Suprapubic skin (tissue), 4 donors: ENCODE results near the gene DCTN4. TPM values are rescaled to one million over a fixed set of nuclear protein-coding genes. Genes with fewer than 3 reads are reported as not detected.
"Not testable (repeated sequence)": the region's sequence is repeated elsewhere in the genome, so short reads cannot be mapped to it uniquely, and the experiment has no call there.

Experiments used
- DNase-seq, 2 donors: peaks; one replicate each; pipeline ENCODE4 v3.0.0-alpha.2; 2019; ENCODE audit warnings: low spot score in 2 of 2
- H3K27ac ChIP-seq: fragments of 200-600 bp; sonication (generic); one replicate; pipeline ENCODE4 v1.5.1; 2019
- H3K27me3 ChIP-seq: fragments of 200-600 bp; sonication (generic); one replicate; pipeline ENCODE4 v1.5.1; 2019
- H3K36me3 ChIP-seq: fragments of 200-600 bp; sonication (generic); one replicate; pipeline ENCODE4 v1.5.1; 2019
- H3K4me1 ChIP-seq: fragments of 200-600 bp; sonication (generic); one replicate; pipeline ENCODE4 v1.5.1; 2019
- H3K4me3 ChIP-seq: fragments of 200-600 bp; sonication (generic); one replicate; pipeline ENCODE4 v1.5.1; 2019; ENCODE audit warnings: mild to moderate bottlenecking
- H3K9me3 ChIP-seq: fragments of 200-600 bp; sonication (generic); one replicate; pipeline ENCODE4 v1.5.1; 2019
- CTCF ChIP-seq, 2 donors: fragments of 200-600 bp in 1 of 2; fragments of 450-650 bp in 1 of 2; sonication (generic) in 1 of 2; IDR thresholded peaks; one replicate each; pipeline ENCODE4 v1.5.1; 2016 to 2019; ENCODE audit warnings: antibody characterized with exemption in 2 of 2, mild to moderate bottlenecking in 1 of 2, moderate library complexity in 1 of 2
- EP300 ChIP-seq: sonication (generic); formaldehyde crosslinking; IDR thresholded peaks from one replicate; pipeline ENCODE4 v1.6.1; 2017; ENCODE audit warnings: antibody characterized with exemption
- POLR2A ChIP-seq, 2 donors: fragments of 450-650 bp; IDR thresholded peaks; one replicate each; pipeline ENCODE4 v1.6.1; 2017; ENCODE audit warnings: antibody characterized with exemption in 2 of 2, mild to moderate bottlenecking in 2 of 2, moderate library complexity in 2 of 2
- POLR2AphosphoS5 ChIP-seq, 3 donors: sonication (generic); formaldehyde crosslinking; IDR thresholded peaks; one replicate each; pipeline ENCODE4 v1.6.1; 2017; ENCODE audit warnings: antibody characterized with exemption in 3 of 3
- WGBS: methylation state at CpG from one replicate; pipeline ENCODE4 v1.1.5; 2018; 5-methylcytosine and 5-hydroxymethylcytosine counted together
- total RNA-seq, 4 donors: library from RNA; depleted of rRNA; stranded (reverse); fragments of >200 nt; gene quantifications; one replicate each; pipeline ENCODE4 v1.1.0, GENCODE V29; 2016

DCTN4 gene
- total RNA-seq, result 10 to 100 TPM; 64.8 to 91.6 (median 76.3) TPM

- no peak for TF ChIP-seq CTCF (IDR thresholded peaks at IDR 0.05)
- peak; percentile 40 to 68 (median 58) for TF ChIP-seq POLR2AphosphoS5 (IDR thresholded peaks at IDR 0.05)
- peak; percentile 68 for TF ChIP-seq EP300
- peak in 1 of 2 donors; percentile 31 for TF ChIP-seq POLR2A (IDR thresholded peaks at IDR 0.05)
- H3K4me3 ChIP-seq, result peak within 1 kb of the TSS; percentile 57
- DNase-seq, result peak; percentile 97 to 98
- no peaks in the 10 kb centered on the region for H3K9me3 ChIP-seq
- H3K27ac ChIP-seq, result peak within 1 kb of the TSS; percentile 97
- H3K4me1 ChIP-seq, result peaks cover 30% of the 10 kb centered on the region
- WGBS, result 2% methylated on average over 28 of the region's 51 CpGs
- H3K36me3 ChIP-seq, result peaks cover 24% of the 10 kb centered on the region
- H3K27me3 ChIP-seq, result no peaks in the 10 kb centered on the region
These were observed at the start of gene DCTN4 for GRCh38 chr5:150758531-150759333. TSS of gene DCTN4 (minus strand) at chr5:150759017. CDS start at chr5:150758993, 24 bp downstream.

DNA sequence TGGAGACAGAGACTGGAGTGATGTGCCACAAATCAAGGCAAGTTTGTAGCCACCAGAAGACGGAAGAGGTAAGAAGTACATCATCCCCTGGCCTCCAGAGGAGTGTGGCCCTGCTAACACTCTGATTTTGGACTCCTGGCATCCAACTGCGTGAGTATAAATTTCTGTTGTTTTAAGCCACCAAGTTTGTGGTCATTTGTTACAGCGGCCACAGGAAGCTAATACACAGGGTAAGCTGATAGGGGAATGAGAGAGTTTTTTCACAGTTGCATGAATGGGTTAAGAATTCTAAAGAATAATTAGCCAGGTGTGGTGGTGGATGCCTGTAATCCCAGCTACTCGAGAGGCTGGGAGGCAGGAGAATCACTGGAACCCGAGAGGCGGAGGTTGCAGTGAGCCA is 45.6 kb upstream of the DCTN4 start:
- Histone ChIP-seq H3K27me3 (no peaks in the 10 kb centered on the region), H3K4me1 (peaks cover 12% of the 10 kb centered on the region), H3K27ac (no peak overlapping the region), H3K36me3 (no peaks in the 10 kb centered on the region), H3K9me3 (no peaks in the 10 kb centered on the region), H3K4me3 (no peak overlapping the region)
- DNase-seq, result no peak
- 93% methylated on average over 6 of the region's 6 CpGs for WGBS
- TF ChIP-seq EP300 (no peak), POLR2AphosphoS5 (IDR thresholded peaks at IDR 0.05) (no peak), POLR2A (IDR thresholded peaks at IDR 0.05) (no peak), CTCF (IDR thresholded peaks at IDR 0.05) (no peak)

DNA sequence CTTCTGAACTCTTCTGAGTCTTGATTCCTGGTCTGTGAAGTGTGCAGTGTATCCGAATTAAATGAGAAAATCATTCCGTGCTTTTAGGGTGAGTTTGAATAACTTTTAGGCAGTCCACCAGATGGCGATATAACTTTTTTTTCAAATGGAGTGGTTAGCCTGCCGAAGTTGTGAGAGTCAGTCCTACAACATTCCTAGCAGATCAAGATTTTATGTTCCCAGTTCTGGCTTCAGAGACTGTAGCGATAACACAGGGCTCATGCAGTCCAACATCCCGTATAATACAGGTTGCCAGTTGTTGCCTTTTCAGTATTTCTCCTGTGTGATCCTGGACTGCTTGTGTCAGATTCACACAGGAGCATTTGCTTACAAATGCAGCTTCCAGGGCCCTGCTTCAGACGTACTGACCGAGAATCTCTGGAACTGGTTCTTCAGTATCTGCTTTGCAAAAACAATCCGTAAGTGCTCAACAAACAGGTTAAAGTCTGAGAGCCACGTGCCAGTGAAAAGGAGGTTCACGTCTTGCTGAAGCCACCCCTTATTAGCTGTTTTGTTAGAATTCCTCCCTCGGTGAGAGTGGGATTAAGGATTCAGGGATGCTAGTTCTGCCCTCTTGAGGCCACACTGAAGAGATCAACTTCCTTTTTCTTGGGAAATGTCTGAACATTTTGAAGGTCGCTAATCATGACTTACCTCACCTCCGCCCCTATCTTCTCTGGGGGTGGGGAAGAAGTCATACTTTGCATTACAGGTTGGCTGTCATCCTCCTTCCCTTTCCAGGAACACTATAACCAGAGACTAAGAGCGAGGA is 42.5 kb upstream of the DCTN4 start:
- H3K27me3 ChIP-seq, result no peaks in the 10 kb centered on the region
- no peak for DNase-seq
- peaks cover 3% of the 10 kb centered on the region for H3K36me3 ChIP-seq
- H3K4me1 ChIP-seq, result peaks cover 12% of the 10 kb centered on the region
- no peaks in the 10 kb centered on the region for H3K9me3 ChIP-seq
- TF ChIP-seq EP300 (no peak), POLR2AphosphoS5 (IDR thresholded peaks at IDR 0.05) (no peak), CTCF (IDR thresholded peaks at IDR 0.05) (peak in 1 of 2 donors; percentile 40), POLR2A (IDR thresholded peaks at IDR 0.05) (no peak)
- peak overlapping the region; percentile 41 for H3K4me3 ChIP-seq
- peak overlapping the region; percentile 11 for H3K27ac ChIP-seq
- WGBS, result 6% methylated on average over 9 of the region's 15 CpGs

DNA sequence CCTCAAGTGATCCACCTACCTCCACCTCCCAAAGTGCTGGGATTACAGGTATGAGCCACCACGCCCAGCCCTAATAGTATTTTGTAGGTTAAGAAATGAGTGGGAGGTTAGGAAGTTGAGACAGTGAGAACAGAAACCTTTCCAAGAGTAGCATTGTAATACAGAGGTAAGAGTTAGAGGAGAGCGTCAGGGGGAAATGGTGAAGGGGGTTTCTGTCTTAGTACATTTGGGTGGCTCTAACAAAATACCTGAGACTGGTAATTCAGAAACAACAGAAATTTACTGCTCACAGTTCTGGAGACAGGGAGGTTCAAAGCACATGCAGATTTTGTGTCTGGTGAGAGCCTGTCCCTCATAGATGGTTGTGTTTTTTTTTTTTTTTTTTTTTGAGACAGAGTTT is 38.6 kb upstream of the DCTN4 start:
- Histone ChIP-seq H3K27me3 (no peaks in the 10 kb centered on the region), H3K4me1 (peaks cover 12% of the 10 kb centered on the region), H3K9me3 (no peaks in the 10 kb centered on the region), H3K27ac (no peak overlapping the region), H3K4me3 (no peak overlapping the region), H3K36me3 (peaks cover 13% of the 10 kb centered on the region)
- DNase-seq, result no peak
- TF ChIP-seq POLR2A (IDR thresholded peaks at IDR 0.05) (no peak), EP300 (no peak), POLR2AphosphoS5 (IDR thresholded peaks at IDR 0.05) (no peak), CTCF (IDR thresholded peaks at IDR 0.05) (no peak)
- whole genome bisulfite sequencing, result 97% methylated on average over 2 of the region's 2 CpGs

- Histone ChIP-seq H3K4me3 (no peak overlapping the region), H3K9me3 (no peaks in the 10 kb centered on the region), H3K4me1 (peaks cover 15% of the 10 kb centered on the region), H3K36me3 (peaks cover 13% of the 10 kb centered on the region), H3K27me3 (no peaks in the 10 kb centered on the region), H3K27ac (no peak overlapping the region)
- TF ChIP-seq CTCF (IDR thresholded peaks at IDR 0.05), result no peak
- TF ChIP-seq POLR2A (IDR thresholded peaks at IDR 0.05), result no peak
- no peak for TF ChIP-seq EP300
- no peak for TF ChIP-seq POLR2AphosphoS5 (IDR thresholded peaks at IDR 0.05)
- WGBS, result 85% methylated on average over 2 of the region's 2 CpGs
- DNase-seq, result no peak
These were observed 36.1 kb upstream of the DCTN4 start for GRCh38 chr5:150794927-150795326.

DNA sequence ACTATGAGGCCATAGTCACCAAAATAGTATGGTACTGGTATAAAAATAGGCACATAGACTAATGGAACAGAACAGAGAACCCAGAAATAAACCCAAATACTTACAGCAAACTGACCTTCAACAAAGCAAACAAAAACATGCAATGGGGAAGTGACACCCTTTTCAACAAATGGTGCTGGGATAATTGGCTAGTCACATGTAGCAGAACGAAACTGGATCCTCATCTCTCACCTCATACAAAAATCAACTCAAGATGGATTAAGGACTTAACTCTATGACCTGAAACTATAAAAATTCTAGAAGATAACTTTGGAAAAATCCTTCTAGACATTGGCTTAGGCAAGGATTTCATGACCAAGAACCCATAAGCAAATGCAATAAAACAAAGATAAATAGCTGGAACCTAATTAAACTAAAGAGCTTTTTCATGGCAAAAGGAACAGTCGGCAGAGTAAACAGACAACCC is 34.6 kb upstream of the DCTN4 start:
- not testable (repeated sequence) for DNase-seq, H3K27ac ChIP-seq, H3K36me3 ChIP-seq, H3K27me3 ChIP-seq, H3K9me3 ChIP-seq, H3K4me3 ChIP-seq
- peaks cover 22% of the 10 kb centered on the region for H3K4me1 ChIP-seq
- WGBS, result 90% methylated on average over 2 of the region's 2 CpGs
